ENCODE measurements around the gene ARL15.
A peak's percentile ranks its signal among the peaks of the same experiment; 100 is the strongest.
"Not testable (repeated sequence)": the region's sequence is repeated elsewhere in the genome, so short reads cannot be mapped to it uniquely, and the experiment has no call there.

The ARL15 gene

GRCh38 chr5:54310433-54311175 lies at the start of gene ARL15:
Gene ARL15 (minus strand): TSS chr5:54310573.
- peak; percentile 96 for DNase-seq

- no peak for DNase-seq
These were observed 49.7 kb upstream of the ARL15 start for GRCh38 chr5:54360089-54360488.

- no peak for DNase-seq
These were observed 47.2 kb upstream of the ARL15 start for GRCh38 chr5:54357408-54358058.

- not testable (repeated sequence) for DNase-seq
These were observed 43.7 kb upstream of the ARL15 start for GRCh38 chr5:54353933-54354564.

GRCh38 chr5:54352580-54352979 lies 42.2 kb upstream of the ARL15 start:
- not testable (repeated sequence) for DNase-seq

- DNase-seq = no peak
These were observed 37.0 kb upstream of the ARL15 start for GRCh38 chr5:54347221-54347865.

- no peak for DNase-seq
These were observed 34.3 kb upstream of the ARL15 start for GRCh38 chr5:54344653-54345052.

- DNase-seq = no peak
These were observed 31.6 kb upstream of the ARL15 start for GRCh38 chr5:54341971-54342370.

GRCh38 chr5:54337523-54337922 lies 27.1 kb upstream of the ARL15 start:
- no peak for DNase-seq

- DNase-seq = no peak
These were observed 22.3 kb upstream of the ARL15 start for GRCh38 chr5:54332720-54333119.

- no peak for DNase-seq
These were observed 19.6 kb upstream of the ARL15 start for GRCh38 chr5:54329731-54330709.

GRCh38 chr5:54326662-54327270 lies 16.4 kb upstream of the ARL15 start:
- no peak for DNase-seq

GRCh38 chr5:54325610-54326311 lies 15.4 kb upstream of the ARL15 start:
- DNase-seq = no peak

- DNase-seq = no peak
These were observed 14.9 kb upstream of the ARL15 start for GRCh38 chr5:54325272-54325609.

- DNase-seq = no peak
These were observed 14.4 kb upstream of the ARL15 start for GRCh38 chr5:54324651-54325271.

- DNase-seq = no peak
These were observed 13.1 kb upstream of the ARL15 start for GRCh38 chr5:54323495-54323894.

GRCh38 chr5:54320256-54320655 lies 9.9 kb upstream of the ARL15 start:
- DNase-seq = no peak

- no peak for DNase-seq
These were observed 7.3 kb upstream of the ARL15 start for GRCh38 chr5:54317511-54318260.

- DNase-seq = no peak
These were observed 5.6 kb upstream of the ARL15 start for GRCh38 chr5:54315736-54316528.
